BE2C (cell line): ENCODE results near the gene FXYD7.
A peak's percentile ranks its signal among the peaks of the same experiment; 100 is the strongest.

Experiments
- DNase-seq: peaks from one replicate; pipeline ENCODE4 v3.0.0-alpha.2; 2020
- H3K27me3 ChIP-seq: fragments of 250-450 bp; sonication (Bioruptor Pico); 2 replicates; pipeline ENCODE4 v1.5.1; 2020; ENCODE audit warnings: mild to moderate bottlenecking
- H3K36me3 ChIP-seq: fragments of 250-450 bp; sonication (Bioruptor Pico); 2 replicates; pipeline ENCODE4 v1.5.1; 2020; ENCODE audit warnings: mild to moderate bottlenecking
- H3K4me1 ChIP-seq: fragments of 250-450 bp; sonication (Bioruptor Pico); 2 replicates; pipeline ENCODE4 v1.5.1; 2020
- H3K4me3 ChIP-seq: 2 replicates; pipeline ENCODE4 v1.5.1; 2011; ENCODE audit warnings: low read depth, low read length
- H3K9me3 ChIP-seq: fragments of 250-450 bp; sonication (Bioruptor Pico); 2 replicates; pipeline ENCODE4 v1.5.1; 2020
- CTCF ChIP-seq: IDR thresholded peaks from 2 replicates; pipeline ENCODE4 v1.5.1; 2012; ENCODE audit warnings: mild to moderate bottlenecking, low read depth, low read length

FXYD7 gene

GRCh38 chr19:35124098-35125060, 18.7 kb upstream of the FXYD7 start:
- peak overlapping the region; percentile 66 for H3K4me3 ChIP-seq
- DNase-seq: peak; percentile 94
- 0 out of 2 replicates have a peak, but pooled peaks cover 3% of the 10 kb centered on the region for H3K4me1 ChIP-seq
- no peak for TF ChIP-seq CTCF
- H3K27me3 ChIP-seq: no peaks in the 10 kb centered on the region
- no peaks in the 10 kb centered on the region for H3K36me3 ChIP-seq
- no peaks in the 10 kb centered on the region for H3K9me3 ChIP-seq

- no peaks in the 10 kb centered on the region for H3K36me3 ChIP-seq
- DNase-seq: no peak
- H3K9me3 ChIP-seq: no peaks in the 10 kb centered on the region
- H3K4me3 ChIP-seq: no peak overlapping the region
- no peak for TF ChIP-seq CTCF
- H3K27me3 ChIP-seq: no peaks in the 10 kb centered on the region
- 0 out of 2 replicates have a peak, but pooled peaks cover 3% of the 10 kb centered on the region for H3K4me1 ChIP-seq
Measured at GRCh38 chr19:35125270-35125717, 17.8 kb upstream of the FXYD7 start.

- no peak for TF ChIP-seq CTCF
- H3K4me1 ChIP-seq: 0 out of 2 replicates have a peak, but pooled peaks cover 3% of the 10 kb centered on the region
- H3K27me3 ChIP-seq: no peaks in the 10 kb centered on the region
- H3K9me3 ChIP-seq: no peaks in the 10 kb centered on the region
- H3K36me3 ChIP-seq: no peaks in the 10 kb centered on the region
- DNase-seq: no peak
- no peak overlapping the region for H3K4me3 ChIP-seq
Measured at GRCh38 chr19:35125749-35126623, 17.1 kb upstream of the FXYD7 start.

- no peaks in the 10 kb centered on the region for H3K9me3 ChIP-seq
- 0 out of 2 replicates have a peak, but pooled peaks cover 3% of the 10 kb centered on the region for H3K4me1 ChIP-seq
- H3K36me3 ChIP-seq: no peaks in the 10 kb centered on the region
- DNase-seq: no peak
- TF ChIP-seq CTCF: no peak
- no peaks in the 10 kb centered on the region for H3K27me3 ChIP-seq
- H3K4me3 ChIP-seq: no peak overlapping the region
Measured at GRCh38 chr19:35126624-35126959, 16.5 kb upstream of the FXYD7 start.

GRCh38 chr19:35127871-35128270, 15.2 kb upstream of the FXYD7 start:
- H3K4me1 ChIP-seq: 0 out of 2 replicates have a peak, but pooled peaks cover 3% of the 10 kb centered on the region
- TF ChIP-seq CTCF: no peak
- no peaks in the 10 kb centered on the region for H3K9me3 ChIP-seq
- no peaks in the 10 kb centered on the region for H3K27me3 ChIP-seq
- DNase-seq: no peak
- H3K36me3 ChIP-seq: no peaks in the 10 kb centered on the region
- H3K4me3 ChIP-seq: no peak overlapping the region
